KMS-11 (cell line): ENCODE data around the gene NINJ2.

Source experiments
- H2AFZ ChIP-seq: fragments of 200-600 bp; sonication (generic); 2 replicates; pipeline ENCODE4 v1.6.1; 2016; ENCODE audit warnings: antibody characterized with exemption, mixed run types, low read depth
- H3K27ac ChIP-seq: fragments of 200-600 bp; sonication (generic); 2 replicates; pipeline ENCODE4 v1.6.1; 2016; ENCODE audit warnings: mild to moderate bottlenecking, mixed run types
- H3K27me3 ChIP-seq: fragments of 200-600 bp; sonication (generic); 2 replicates; pipeline ENCODE4 v1.6.1; 2017; ENCODE audit warnings: mild to moderate bottlenecking, low read depth, mixed run types, moderate library complexity; ENCODE audit not compliant: insufficient read depth
- H3K36me3 ChIP-seq: fragments of 200-600 bp; sonication (generic); 2 replicates; pipeline ENCODE4 v1.6.1; 2017; ENCODE audit warnings: mild to moderate bottlenecking, mixed run types; ENCODE audit not compliant: insufficient read depth
- H3K4me1 ChIP-seq: fragments of 200-600 bp; sonication (generic); 2 replicates; pipeline ENCODE4 v1.6.1; 2016; ENCODE audit warnings: mild to moderate bottlenecking, low read depth, mixed run types; ENCODE audit not compliant: poor library complexity, severe bottlenecking
- H3K4me2 ChIP-seq: fragments of 200-600 bp; sonication (generic); 2 replicates; pipeline ENCODE4 v1.7.0; 2016; ENCODE audit warnings: mild to moderate bottlenecking, mixed run types
- H3K4me3 ChIP-seq: fragments of 200-600 bp; sonication (generic); IDR thresholded peaks from 2 replicates; pipeline ENCODE4 v1.6.1; 2017; ENCODE audit warnings: low read depth, low read length, mixed read lengths; ENCODE audit not compliant: insufficient read depth
- H3K79me2 ChIP-seq: fragments of 200-600 bp; sonication (generic); 2 replicates; pipeline ENCODE4 v1.6.1; 2016; ENCODE audit warnings: low read depth, mixed run types; ENCODE audit not compliant: insufficient read depth
- H3K9ac ChIP-seq: fragments of 200-600 bp; sonication (generic); 2 replicates; pipeline ENCODE4 v1.6.1; 2016; ENCODE audit warnings: mild to moderate bottlenecking, mixed run types
- H4K20me1 ChIP-seq: fragments of 200-600 bp; sonication (generic); 2 replicates; pipeline ENCODE4 v1.6.1; 2016; ENCODE audit warnings: mild to moderate bottlenecking, mixed run types; ENCODE audit not compliant: insufficient read depth
- CTCF ChIP-seq: fragments of 200-600 bp; sonication (generic); conservative IDR thresholded peaks from 2 replicates; pipeline ENCODE4 v1.6.1; 2017; ENCODE audit warnings: low read depth, mild to moderate bottlenecking, antibody characterized with exemption, low read length, moderate library complexity, mixed read lengths

NINJ2 gene

GRCh38 chr12:607541-608001 is 55.7 kb downstream of the NINJ2 start:
- Histone ChIP-seq H3K79me2 (no peaks in the 10 kb centered on the region), H3K4me3 (no peak overlapping the region), H4K20me1 (no peaks in the 10 kb centered on the region), H3K27me3 (no peaks in the 10 kb centered on the region; the same call in 1 of the 2 replicates), H3K4me2 (no peak overlapping the region), H3K36me3 (no peaks in the 10 kb centered on the region), H3K9ac (no peak overlapping the region), H2AFZ (no peak overlapping the region), H3K27ac (no peak overlapping the region), H3K4me1 (no peaks in the 10 kb centered on the region)
- no peak for TF ChIP-seq CTCF

- H3K4me3 ChIP-seq, result no peak overlapping the region
- no peak overlapping the region for H2AFZ ChIP-seq
- H3K4me2 ChIP-seq, result no peak overlapping the region
These were observed 58.3 kb downstream of the NINJ2 start for GRCh38 chr12:604956-605355.

DNA sequence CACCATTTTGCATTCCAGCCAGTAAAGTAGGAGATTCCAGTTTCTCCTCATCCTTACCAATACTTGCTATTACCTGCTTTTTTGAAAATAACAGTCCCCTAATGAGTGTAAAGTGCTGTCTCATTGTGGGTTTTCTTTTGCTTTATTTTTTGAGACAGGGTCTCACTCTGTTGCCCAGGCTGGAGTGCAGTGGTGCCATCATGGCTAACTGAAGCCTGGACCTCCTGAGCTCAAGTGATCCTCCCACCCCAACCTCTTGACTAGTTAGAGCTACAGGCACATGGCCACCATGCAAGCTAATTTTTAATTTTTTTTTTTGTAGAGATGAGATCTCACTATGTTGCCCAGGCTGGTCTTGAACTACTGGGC is 60.6 kb downstream of the NINJ2 start:
- no peaks in the 10 kb centered on the region for H3K4me1 ChIP-seq

More at GRCh38 chr12:604956-605355, 58.3 kb downstream of the NINJ2 start:
- no peaks in the 10 kb centered on the region for H3K79me2 ChIP-seq
- no peak overlapping the region for H3K27ac ChIP-seq
- H3K9ac ChIP-seq, result no peak overlapping the region
- H4K20me1 ChIP-seq, result no peaks in the 10 kb centered on the region
- no peaks in the 10 kb centered on the region for H3K4me1 ChIP-seq
- no peaks in the 10 kb centered on the region for H3K36me3 ChIP-seq
- TF ChIP-seq CTCF, result no peak
- H3K27me3 ChIP-seq, result no peaks in the 10 kb centered on the region

GRCh38 chr12:601976-602699 is 61.1 kb downstream of the NINJ2 start:
- no peak for TF ChIP-seq CTCF

More for the DNA sequence above, 60.6 kb downstream of the NINJ2 start:
- H2AFZ ChIP-seq, result no peak overlapping the region
- no peak overlapping the region for H3K4me3 ChIP-seq
- H3K4me2 ChIP-seq, result no peak overlapping the region
- H3K27ac ChIP-seq, result no peak overlapping the region
- H3K36me3 ChIP-seq, result no peaks in the 10 kb centered on the region
- TF ChIP-seq CTCF, result no peak
- no peaks in the 10 kb centered on the region for H3K27me3 ChIP-seq
- no peaks in the 10 kb centered on the region for H4K20me1 ChIP-seq
- no peak overlapping the region for H3K9ac ChIP-seq
- no peaks in the 10 kb centered on the region for H3K79me2 ChIP-seq

More at GRCh38 chr12:601976-602699, 61.1 kb downstream of the NINJ2 start:
- H3K27me3 ChIP-seq, result no peaks in the 10 kb centered on the region
- no peaks in the 10 kb centered on the region for H3K36me3 ChIP-seq
- no peak overlapping the region for H3K4me2 ChIP-seq
- H3K9ac ChIP-seq, result no peak overlapping the region
- H3K4me3 ChIP-seq, result no peak overlapping the region
- H4K20me1 ChIP-seq, result no peaks in the 10 kb centered on the region
- H3K79me2 ChIP-seq, result no peaks in the 10 kb centered on the region
- H2AFZ ChIP-seq, result no peak overlapping the region
- H3K27ac ChIP-seq, result no peak overlapping the region
- H3K4me1 ChIP-seq, result no peaks in the 10 kb centered on the region
